Neural cell (in vitro differentiated cells): ENCODE results near the gene IRF2BPL.

Source experiments
- EP300 ChIP-seq: fragments of 450-650 bp; conservative IDR thresholded peaks from 2 replicates; pipeline ENCODE4 v1.6.1; 2014; ENCODE audit warnings: antibody characterized with exemption, mild to moderate bottlenecking, moderate library complexity; ENCODE audit not compliant: poor library complexity, severe bottlenecking
- RAD21 ChIP-seq: fragments of 450-650 bp; conservative IDR thresholded peaks from 2 replicates; pipeline ENCODE4 v1.6.1; 2014; ENCODE audit warnings: antibody characterized with exemption, mild to moderate bottlenecking, moderate library complexity

DNA sequence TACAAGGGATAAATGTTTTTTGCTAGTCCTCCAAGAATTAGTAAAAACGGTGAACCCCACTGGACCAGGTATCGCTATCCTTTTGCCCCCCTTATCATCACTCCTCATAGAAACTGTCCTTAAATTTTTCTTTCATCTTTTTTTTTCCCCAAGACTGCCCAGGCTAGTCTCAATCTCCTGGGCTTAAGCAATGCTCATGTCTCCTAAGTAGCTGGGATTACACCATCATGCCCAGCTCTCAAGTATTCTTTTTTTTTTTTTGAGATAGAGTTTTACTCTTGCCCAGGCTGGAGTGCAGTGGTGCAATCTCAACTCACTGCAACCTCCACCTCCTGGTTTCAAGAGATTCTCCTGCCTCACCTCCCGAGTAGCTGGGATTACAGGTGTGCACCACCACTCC, 9.7 kb downstream of the IRF2BPL start:
- TF ChIP-seq EP300 (no peak), RAD21 (no peak)
